ENCODE results near the gene INKA2.
A peak's percentile ranks its signal among the peaks of the same experiment; 100 is the strongest.

The INKA2 gene

GRCh38 chr1:111739194-111739924 lies at the start of gene INKA2:
INKA2 (minus strand) TSS chr1:111739395; CDS start chr1:111739242, 153 bp downstream.
- no peaks in the 10 kb centered on the region for H3K27me3 ChIP-seq (ENCODE audit: control insufficient read depth, insufficient read depth, low read length)
- no peaks in the 10 kb centered on the region for H3K9me3 ChIP-seq (ENCODE audit: control insufficient read depth, low read length)
- TF ChIP-seq CTCF (IDR thresholded peaks at IDR 0.05), result no peak
- no peaks in the 10 kb centered on the region for H3K4me1 ChIP-seq
- H3K9ac ChIP-seq, result no peak within 1 kb of the TSS
- no peaks in the 10 kb centered on the region for H3K79me2 ChIP-seq
- H3K4me2 ChIP-seq (ENCODE audit: low read length), result peak within 1 kb of the TSS; percentile 84
- peak within 1 kb of the TSS; percentile 79 for H2AFZ ChIP-seq
- peak within 1 kb of the TSS; percentile 78 for H3K27ac ChIP-seq
- H3K4me3 ChIP-seq (ENCODE audit: low read depth, low read length), result peak within 1 kb of the TSS; percentile 56
- no peaks in the 10 kb centered on the region for H3K36me3 ChIP-seq (ENCODE audit: control insufficient read depth, insufficient read depth, low read length)

GRCh38 chr1:111786669-111787207 lies 47.5 kb upstream of the INKA2 start:
- no peak overlapping the region for H2AFZ ChIP-seq
- H3K27me3 ChIP-seq (ENCODE audit: control insufficient read depth, insufficient read depth, low read length), result no peaks in the 10 kb centered on the region
- H3K9me3 ChIP-seq (ENCODE audit: control insufficient read depth, low read length), result no peaks in the 10 kb centered on the region
- no peaks in the 10 kb centered on the region for H3K79me2 ChIP-seq
- H3K4me3 ChIP-seq (ENCODE audit: low read depth, low read length), result no peak overlapping the region
- no peak for TF ChIP-seq CTCF (IDR thresholded peaks at IDR 0.05)
- H3K4me1 ChIP-seq, result no peaks in the 10 kb centered on the region
- H3K9ac ChIP-seq, result no peak overlapping the region
- H3K36me3 ChIP-seq (ENCODE audit: control insufficient read depth, insufficient read depth, low read length), result no peaks in the 10 kb centered on the region
- H3K4me2 ChIP-seq (ENCODE audit: low read length), result no peak overlapping the region
- H3K27ac ChIP-seq, result no peak overlapping the region

DNA sequence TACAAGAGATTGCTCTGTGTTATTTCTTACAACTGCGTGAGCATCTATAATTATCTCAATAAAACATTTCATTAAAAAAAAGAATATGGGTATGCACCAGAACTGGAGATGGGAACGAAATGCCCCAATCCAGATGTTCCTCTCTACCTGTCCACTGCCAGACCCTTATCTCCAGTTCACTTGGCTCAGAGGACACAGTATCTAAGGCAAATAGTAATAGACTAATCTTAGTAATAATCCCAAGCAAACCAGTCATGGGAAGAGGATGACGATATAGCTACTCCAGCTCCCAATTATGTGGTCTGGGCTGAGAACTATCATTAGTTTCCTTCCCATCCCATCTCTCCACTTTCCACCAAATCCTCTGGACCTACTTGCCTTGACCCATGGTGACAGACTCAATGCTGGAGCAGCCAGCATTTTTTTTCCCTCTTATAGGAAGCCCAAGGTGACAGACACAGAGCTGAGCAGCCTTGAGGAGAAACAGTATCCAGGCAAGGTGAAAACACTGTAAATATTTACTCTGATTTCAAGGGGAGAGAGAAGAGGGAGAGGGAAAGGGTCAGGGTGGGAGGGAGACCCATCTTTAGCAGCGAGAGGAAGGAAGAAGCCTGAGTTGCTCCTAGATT lies 45.2 kb upstream of the INKA2 start:
- Histone ChIP-seq H3K79me2 (no peaks in the 10 kb centered on the region), H3K9ac (no peak overlapping the region), H3K4me1 (no peaks in the 10 kb centered on the region), H3K27ac (no peak overlapping the region), H3K27me3 (ENCODE audit: control insufficient read depth, insufficient read depth, low read length) (no peaks in the 10 kb centered on the region), H3K36me3 (ENCODE audit: control insufficient read depth, insufficient read depth, low read length) (no peaks in the 10 kb centered on the region), H2AFZ (no peak overlapping the region), H3K4me2 (ENCODE audit: low read length) (no peak overlapping the region), H3K9me3 (ENCODE audit: control insufficient read depth, low read length) (no peaks in the 10 kb centered on the region), H3K4me3 (ENCODE audit: low read depth, low read length) (no peak overlapping the region)
- TF ChIP-seq CTCF (IDR thresholded peaks at IDR 0.05), result no peak

- Histone ChIP-seq H3K27ac (no peak overlapping the region), H3K36me3 (ENCODE audit: control insufficient read depth, insufficient read depth, low read length) (no peaks in the 10 kb centered on the region), H3K27me3 (ENCODE audit: control insufficient read depth, insufficient read depth, low read length) (no peaks in the 10 kb centered on the region), H3K4me2 (ENCODE audit: low read length) (no peak overlapping the region), H2AFZ (no peak overlapping the region), H3K4me3 (ENCODE audit: low read depth, low read length) (no peak overlapping the region), H3K4me1 (no peaks in the 10 kb centered on the region), H3K9ac (no peak overlapping the region), H3K9me3 (ENCODE audit: control insufficient read depth, low read length) (no peaks in the 10 kb centered on the region), H3K79me2 (no peaks in the 10 kb centered on the region)
- no peak for TF ChIP-seq CTCF (IDR thresholded peaks at IDR 0.05)
Measured at GRCh38 chr1:111779546-111779945, 40.4 kb upstream of the INKA2 start.

All from parathyroid adenoma (tissue), 2 donors.